K562 (cell line): ENCODE measurements around the gene DNASE1L2. TPM values are rescaled to one million over a fixed set of nuclear protein-coding genes. Genes with fewer than 3 reads are reported as not detected.

Source experiments
- E2F3 ChIP-seq: fragments of 250-450 bp; sonication (Bioruptor Pico); IDR thresholded peaks from 2 replicates; pipeline ENCODE4 v1.4.0; 2020; ENCODE audit warnings: mild to moderate bottlenecking
- E2F4 ChIP-seq: sonication (generic); formaldehyde crosslinking; IDR thresholded peaks from 2 replicates; pipeline ENCODE4 v1.8.0; 2022; ENCODE audit warnings: mild to moderate bottlenecking, low read depth, missing genetic modification reagents
- FOS ChIP-seq: IDR thresholded peaks from 3 replicates; pipeline ENCODE4 v1.6.1; 2011; ENCODE audit not compliant: insufficient read length; ENCODE audit errors: extremely low read depth
- FOXA3 ChIP-seq, 2 experiments: fragments of 450-650 bp in 1 of 2; sonication (generic) in 1 of 2; formaldehyde crosslinking; IDR thresholded peaks in 1 of 2; conservative IDR thresholded peaks in 1 of 2; 2 replicates each; pipeline versions ENCODE4 v1.4.0 to v1.8.0; 2020 to 2022; ENCODE audit warnings: mild to moderate bottlenecking in 2 of 2, missing genetic modification reagents in 1 of 2
- HMBOX1 ChIP-seq: sonication (generic); IDR thresholded peaks from 2 replicates; pipeline ENCODE4 v1.6.1; 2016
- JUND ChIP-seq, 2 experiments: IDR thresholded peaks; 2 replicates in 1 of 2; 3 replicates in 1 of 2; pipeline ENCODE4 v1.6.1; 2011; ENCODE audit warnings: borderline replicate concordance in 2 of 2, low read depth in 2 of 2, low read length in 2 of 2, improper control_type of control experiment in 1 of 2, missing biosample characterization in 1 of 2, missing genetic modification characterization in 1 of 2, missing genetic modification reagents in 1 of 2
- KDM4B ChIP-seq, 2 experiments: fragments of 450-650 bp in 1 of 2; sonication (generic) in 1 of 2; IDR thresholded peaks; 2 replicates each; pipeline ENCODE4 v1.6.1; 2016 to 2017; ENCODE audit warnings: borderline replicate concordance in 2 of 2, antibody characterized with exemption in 1 of 2, low read depth in 1 of 2, mild to moderate bottlenecking in 1 of 2
- MLLT1 ChIP-seq, 2 experiments: fragments of 450-650 bp; IDR thresholded peaks; 2 replicates each; pipeline ENCODE4 v1.6.1; 2016
- NCOA2 ChIP-seq, 2 experiments: fragments of 450-650 bp; IDR thresholded peaks; 2 replicates each; pipeline ENCODE4 v1.6.1; 2018; ENCODE audit warnings: mild to moderate bottlenecking in 2 of 2, moderate library complexity in 1 of 2; ENCODE audit not compliant: partially characterized antibody in 2 of 2
- NELFE ChIP-seq: IDR thresholded peaks from 2 replicates; pipeline ENCODE4 v1.6.1; 2011; ENCODE audit warnings: mild to moderate bottlenecking; ENCODE audit not compliant: insufficient read depth, insufficient read length
- NEUROD1 ChIP-seq: fragments of 150-350 bp; IDR thresholded peaks from 2 replicates; pipeline ENCODE4 v1.6.1; 2014; ENCODE audit warnings: borderline replicate concordance, low read length, low read depth; ENCODE audit not compliant: partially characterized antibody
- POLR2AphosphoS5 ChIP-seq: IDR thresholded peaks from 2 replicates; pipeline ENCODE4 v1.6.1; 2011; ENCODE audit warnings: mild to moderate bottlenecking, low read depth, low read length, moderate library complexity; ENCODE audit not compliant: control insufficient read depth, insufficient read depth
- POLR2G ChIP-seq: fragments of 200-400 bp; formaldehyde crosslinking; IDR thresholded peaks from 2 replicates; pipeline ENCODE4 v1.6.1; 2017; ENCODE audit warnings: low read depth, mild to moderate bottlenecking, antibody characterized with exemption, low read length, moderate library complexity
- PRDM10 ChIP-seq: fragments of 450-650 bp; IDR thresholded peaks from 2 replicates; pipeline ENCODE4 v1.6.1; 2018; ENCODE audit not compliant: partially characterized antibody
- STAT5A ChIP-seq: IDR thresholded peaks from 2 replicates; pipeline ENCODE4 v1.6.1; 2012; ENCODE audit warnings: low read length, inconsistent platforms, borderline replicate concordance
- YBX1 ChIP-seq: fragments of 450-650 bp; IDR thresholded peaks from 2 replicates; pipeline ENCODE4 v1.7.1; 2016; ENCODE audit warnings: mild to moderate bottlenecking
- YY1 ChIP-seq, 3 experiments: IDR thresholded peaks; 2 replicates each; pipeline ENCODE4 v1.6.1; 2011; ENCODE audit warnings: low read length in 2 of 3, mild to moderate bottlenecking in 2 of 3, moderate library complexity in 2 of 3, borderline replicate concordance in 1 of 3, control low read depth in 1 of 3, low read depth in 1 of 3; ENCODE audit not compliant: insufficient read depth in 3 of 3, insufficient replicate concordance in 2 of 3, control insufficient read depth in 1 of 3, insufficient read length in 1 of 3; ENCODE audit errors: extremely low read depth in 1 of 3
- ZFX ChIP-seq: sonication (generic); formaldehyde crosslinking; IDR thresholded peaks from 2 replicates; pipeline ENCODE4 v1.8.0; 2022; ENCODE audit warnings: mild to moderate bottlenecking, missing genetic modification reagents, moderate library complexity
- ZNF140 ChIP-seq: fragments of 250-450 bp; sonication (Bioruptor Pico); IDR thresholded peaks from 2 replicates; pipeline ENCODE4 v1.8.0; 2021; ENCODE audit warnings: moderate library complexity, mild to moderate bottlenecking, inconsistent platforms
- ZNF316 ChIP-seq: fragments of 450-650 bp; IDR thresholded peaks from 2 replicates; pipeline ENCODE4 v1.6.1; 2016
- ZNF699 ChIP-seq: fragments of 250-450 bp; sonication (Bioruptor Pico); IDR thresholded peaks from 2 replicates; pipeline ENCODE4 v1.8.0; 2021; ENCODE audit warnings: mild to moderate bottlenecking, moderate library complexity; ENCODE audit not compliant: insufficient replicate concordance
- polyA plus RNA-seq, 8 experiments: library from polyadenylated mRNA; depleted of rRNA in 4 of 8; stranded (reverse) in 5 of 8; unstranded in 3 of 8; fragments of >200 nt; fragmentation: Nextera tagmentation in 2 of 8; fragmentation: Illumina TruSeq in 1 of 8; extraction: Ambion mirVana in 2 of 8; extraction: Trizol in 1 of 8; gene quantifications; 2 replicates each; pipeline versions ENCODE4 v1.2.1 to v1.2.3, GENCODE V29; 2011 to 2014; ENCODE audit warnings: inconsistent platforms in 1 of 8, missing spikeins in 1 of 8
- total RNA-seq, 7 experiments: library from RNA; depleted of rRNA in 6 of 7; stranded (reverse); fragments of >200 nt in 6 of 7; fragmentation: Illumina TruSeq in 2 of 7; extraction: Trizol in 2 of 7; gene quantifications; 2 replicates each; pipeline versions ENCODE4 v1.2.1 to v1.2.3, GENCODE V29; 2011 to 2021; ENCODE audit warnings: low replicate concordance in 1 of 7

Gene DNASE1L2
- total and polyA plus RNA-seq, 9 of the 15 experiments (the other 6 are each of a cell fraction or from before 2014, with no cell fraction given): 0.08 to 2.7 (median 1.7) TPM; not detected in 1

- no peak for TF ChIP-seq ZNF699 (CRISPR knock-in tag)
- no peak for TF ChIP-seq NELFE
- TF ChIP-seq NEUROD1: peak; percentile 100
- peak; percentile 99 for TF ChIP-seq FOS
- no peak for TF ChIP-seq E2F4
- no peak for TF ChIP-seq YBX1
- no peak for TF ChIP-seq PRDM10
- TF ChIP-seq E2F3: 0 out of 2 replicates have a peak, but pooled peaks have one; percentile 92
- no peak for TF ChIP-seq KDM4B (IDR thresholded peaks at IDR 0.05; ENCODE audit: borderline replicate concordance in 2 of 2, low read depth in 1 of 2)
- TF ChIP-seq ZNF140 (CRISPR knock-in tag): no peak
- TF ChIP-seq FOXA3 (CRISPR knock-in tag; conservative IDR thresholded peaks at IDR 0.05 in 1 of 2, IDR thresholded peaks at IDR 0.05 in 1 of 2): no peak
- no peak for TF ChIP-seq ZNF316
- TF ChIP-seq POLR2AphosphoS5: no peak
- no peak for TF ChIP-seq ZFX (CRISPR knock-in tag)
- TF ChIP-seq JUND (IDR thresholded peaks at IDR 0.05; ENCODE audit: borderline replicate concordance, low read depth, low read length): no peak
- no peak for TF ChIP-seq JUND (tag; IDR thresholded peaks at IDR 0.05; ENCODE audit: borderline replicate concordance, low read depth, low read length)
- no peak for TF ChIP-seq POLR2G
- TF ChIP-seq NCOA2 (IDR thresholded peaks at IDR 0.05; ENCODE audit: partially characterized antibody in 2 of 2): no peak
- no peak for TF ChIP-seq HMBOX1
- TF ChIP-seq MLLT1 (IDR thresholded peaks at IDR 0.05): peak in 1 of 2 experiments; percentile 97; a peak in 2 of 4 replicates
- TF ChIP-seq STAT5A: no peak
- TF ChIP-seq YY1 (IDR thresholded peaks at IDR 0.05; ENCODE audit: borderline replicate concordance in 1 of 3, control insufficient read depth in 1 of 3, extremely low read depth in 1 of 3, insufficient read depth in 3 of 3, insufficient read length in 1 of 3, insufficient replicate concordance in 2 of 3, low read depth in 1 of 3, low read length in 2 of 3): peak in 2 of 3 experiments; percentile 5 to 71
Measured at GRCh38 chr16:2214719-2214968, 21.6 kb upstream of the DNASE1L2 start, which contains the start of gene PGP (continued).
